HG03196 (cell line): Measurements from ENCODE around the gene HGD.
A peak's percentile ranks its signal among the peaks of the same experiment; 100 is the strongest.
"Not testable (repeated sequence)": the region's sequence is repeated elsewhere in the genome, so short reads cannot be mapped to it uniquely, and the experiment has no call there.

ENCODE experiments used
- ATAC-seq: cut with Tn5 transposase; IDR thresholded peaks from one replicate; pipeline ENCODE4 v1.9.1; 2021; ENCODE audit not compliant: unreplicated experiment

HGD gene

DNA sequence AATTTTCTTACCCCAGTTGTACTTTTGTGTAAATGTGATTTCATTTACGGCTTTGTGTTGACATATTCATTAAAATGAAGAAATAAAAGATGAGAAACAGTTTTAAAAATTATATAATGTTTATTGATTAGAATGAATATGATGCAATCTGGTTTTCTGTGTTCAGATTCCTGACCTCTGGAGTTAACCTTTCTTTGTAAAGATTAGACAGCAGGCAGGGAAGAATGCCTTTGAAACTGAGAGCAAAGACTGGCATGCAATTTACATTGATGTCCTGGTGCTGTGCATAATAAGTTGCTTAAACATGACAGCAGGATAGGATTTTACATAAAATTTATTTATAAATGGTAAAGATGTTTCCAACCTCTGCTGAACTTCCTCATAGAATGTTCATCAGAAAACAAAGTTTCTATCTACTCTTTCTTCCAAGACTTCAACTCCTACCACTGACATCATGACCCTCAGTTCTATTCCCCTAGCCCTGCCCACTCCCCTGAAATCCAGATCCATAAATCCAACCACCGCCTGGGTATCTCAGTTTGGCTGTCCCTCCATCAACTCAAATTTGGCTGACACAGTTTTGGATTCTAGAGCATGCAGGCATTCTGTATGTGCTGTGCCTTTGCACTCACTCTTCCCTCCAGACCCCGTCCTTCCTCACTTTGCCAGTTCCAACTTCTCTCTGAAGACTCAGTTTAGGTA, 1.7 kb downstream of the HGD start:
- ATAC-seq, result no peak

- no peak for ATAC-seq
Observed at GRCh38 chr3:120678984-120679383, 3.1 kb downstream of the HGD start.

- ATAC-seq, result peak; percentile 95
Observed at GRCh38 chr3:120678331-120678947, 3.6 kb downstream of the HGD start.

DNA sequence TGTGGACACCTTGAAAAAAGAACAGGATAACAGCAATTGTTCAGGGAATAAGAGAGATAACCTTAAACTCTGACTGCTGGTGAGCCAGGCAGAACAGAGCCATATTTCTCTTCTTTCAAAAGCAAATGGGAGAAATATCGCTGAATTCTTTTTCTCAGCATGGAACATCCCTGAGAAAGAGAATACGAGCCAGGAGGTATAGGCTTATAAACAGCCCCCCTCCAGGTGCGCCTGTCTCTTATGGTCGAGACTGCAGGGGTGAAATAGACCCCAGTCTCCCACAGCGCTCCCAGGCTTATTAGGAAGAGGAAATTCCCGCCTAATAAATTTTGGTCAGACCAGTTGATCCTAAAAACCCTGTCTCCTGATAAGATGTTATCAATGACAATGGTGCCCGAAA, 4.8 kb downstream of the HGD start:
- not testable (repeated sequence) for ATAC-seq

DNA sequence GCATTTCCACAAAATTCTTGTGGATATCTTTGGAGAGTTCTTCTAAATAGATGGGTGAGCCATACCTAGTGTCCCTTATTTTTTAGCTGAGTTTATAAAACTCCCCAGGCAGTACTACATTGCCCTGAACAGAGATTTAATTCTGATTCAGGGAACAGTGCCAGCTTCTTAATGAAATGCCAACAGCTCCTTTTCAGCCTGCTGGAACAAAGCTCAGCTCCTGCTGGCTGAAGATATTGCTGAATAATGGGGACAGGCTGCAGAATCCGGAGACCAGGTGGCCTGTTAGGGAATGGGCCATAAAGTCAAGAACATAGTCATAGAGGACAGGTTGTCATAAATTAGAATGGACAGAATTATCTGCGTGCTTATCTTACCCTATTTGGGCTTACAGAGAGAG, 8.9 kb downstream of the HGD start:
- ATAC-seq, result no peak

- ATAC-seq, result no peak
Observed at GRCh38 chr3:120670576-120670975, 11.5 kb downstream of the HGD start.

GRCh38 chr3:120664926-120665325, 17.1 kb downstream of the HGD start:
- ATAC-seq, result no peak

- ATAC-seq, result no peak
Observed at GRCh38 chr3:120661945-120662344, 20.1 kb downstream of the HGD start.

DNA sequence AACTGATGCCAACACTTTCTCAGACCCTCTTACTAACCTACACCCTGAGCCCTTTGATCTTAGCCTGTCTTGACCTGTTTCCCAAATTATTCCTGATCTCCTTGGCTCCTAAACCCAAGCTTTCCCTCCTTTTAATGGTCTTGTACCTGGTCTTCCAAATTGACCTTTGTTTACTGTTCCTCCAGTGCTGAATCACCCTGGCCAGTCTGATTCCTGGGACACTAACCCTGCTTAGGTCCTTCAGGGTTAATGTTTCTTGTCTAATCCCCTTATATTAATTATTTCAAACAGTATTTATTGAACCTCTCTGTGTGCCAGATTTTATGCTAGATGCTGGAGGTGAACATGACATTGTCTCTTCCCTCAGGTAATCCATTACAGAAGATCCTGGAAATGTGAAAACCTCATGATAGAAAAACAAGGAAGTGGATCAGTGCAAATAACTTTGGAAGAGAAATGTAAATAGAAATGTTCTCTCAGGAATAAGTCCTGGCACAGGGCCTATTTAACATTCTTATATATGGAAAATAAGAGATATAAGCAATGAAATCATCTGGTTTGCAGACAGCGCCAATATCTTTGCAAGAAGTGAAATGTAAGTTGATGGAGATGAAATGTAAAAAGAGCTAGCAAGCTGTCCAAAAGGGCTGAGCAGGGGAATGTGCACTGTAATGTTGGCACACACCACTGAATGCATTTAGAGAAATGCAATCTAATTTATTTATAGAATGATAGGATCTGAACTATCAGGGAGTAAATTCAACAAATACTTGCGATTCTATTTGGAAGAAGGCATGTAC, 20.7 kb downstream of the HGD start:
- ATAC-seq, result no peak

DNA sequence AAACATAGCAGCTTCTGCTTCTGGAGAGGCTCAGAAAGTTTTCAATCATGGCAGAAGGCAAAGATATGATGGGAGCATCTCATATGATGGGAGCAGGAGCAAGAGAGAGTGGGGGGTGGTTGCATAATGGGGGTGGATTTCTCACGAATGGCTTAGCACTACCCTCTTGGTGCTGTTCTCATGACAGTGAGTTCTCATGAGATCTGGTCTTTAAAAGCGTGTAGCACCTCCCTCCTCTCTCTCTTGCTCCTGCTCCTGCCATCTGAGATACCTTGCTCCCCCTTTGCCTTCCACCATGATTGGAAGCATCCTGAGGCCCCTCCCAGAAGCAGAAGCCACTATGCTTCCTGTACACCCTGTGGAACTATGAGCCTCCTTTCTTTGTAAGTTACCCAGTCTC, 22.2 kb downstream of the HGD start:
- no peak for ATAC-seq

GRCh38 chr3:120659285-120659684, 22.8 kb downstream of the HGD start:
- no peak for ATAC-seq

DNA sequence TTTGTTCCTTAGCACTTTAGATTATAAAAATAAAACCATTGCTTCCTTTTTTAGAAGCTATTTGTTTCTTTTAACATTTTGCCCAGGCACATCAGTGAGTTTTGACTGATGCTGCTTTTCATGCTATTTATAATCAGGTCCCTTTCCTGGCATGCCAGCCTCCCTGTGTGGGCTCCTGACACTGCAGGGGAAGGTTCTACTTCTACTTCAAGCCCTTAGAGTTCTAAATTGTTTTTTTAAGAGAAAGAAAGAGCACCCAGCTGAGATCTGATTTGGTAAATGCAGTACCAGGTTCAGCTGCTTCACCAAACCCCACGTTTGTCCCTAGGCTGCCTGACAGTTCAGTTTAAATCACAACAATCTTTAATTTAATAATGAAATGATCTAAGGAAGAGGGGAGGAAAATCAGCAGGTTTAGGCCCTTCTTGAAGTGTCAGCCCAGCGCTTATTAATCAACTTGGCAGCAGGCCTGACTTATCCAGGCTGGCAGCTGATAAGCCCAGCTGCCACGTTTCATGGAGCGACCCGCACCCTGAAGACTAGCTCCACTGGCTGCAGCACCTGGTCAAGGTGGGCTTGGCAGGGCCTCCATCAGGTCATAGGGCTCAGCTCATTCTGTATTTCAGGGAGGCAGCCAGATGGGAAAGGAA, 29.0 kb downstream of the HGD start:
- ATAC-seq, result no peak

DNA sequence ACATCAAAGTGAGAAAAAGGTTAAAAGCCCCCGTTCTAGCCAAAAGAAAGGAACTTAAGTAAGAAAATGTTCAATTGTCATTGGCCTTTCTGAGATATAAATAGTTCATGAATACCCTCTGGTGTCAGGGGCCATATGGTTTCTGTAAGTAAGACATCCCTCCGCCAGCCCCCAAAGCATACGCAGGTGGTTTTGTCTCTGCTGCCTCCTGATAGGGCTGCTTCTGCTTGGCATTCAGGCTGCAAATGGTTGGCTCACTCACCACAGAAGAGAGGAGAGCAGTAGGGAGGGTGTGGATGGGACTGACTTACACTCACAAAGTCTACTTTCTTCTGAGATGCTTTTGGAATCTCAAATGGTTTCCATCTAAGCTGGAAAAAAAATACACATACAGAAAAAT, 29.8 kb downstream of the HGD start:
- ATAC-seq, result no peak

DNA sequence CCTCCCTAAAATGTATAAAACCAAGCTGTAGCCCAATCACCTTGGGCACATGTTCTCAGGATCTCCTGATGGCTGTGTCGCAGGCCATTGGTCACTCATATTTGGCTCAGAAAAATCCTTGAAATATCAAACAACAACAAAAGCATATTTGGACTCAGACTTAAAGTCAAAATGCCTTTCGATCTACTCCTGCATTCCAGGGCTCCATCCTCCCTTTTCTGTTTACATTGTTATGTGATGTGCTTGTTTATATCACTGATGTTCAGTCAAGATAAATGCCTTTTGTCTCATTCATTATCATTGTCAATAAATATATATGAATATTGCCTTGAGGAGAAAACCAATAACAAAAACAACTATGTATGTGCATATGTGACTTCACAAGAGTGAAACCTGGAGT, 31.7 kb downstream of the HGD start:
- ATAC-seq, result no peak

- no peak for ATAC-seq
Observed at GRCh38 chr3:120649830-120650233, 32.2 kb downstream of the HGD start.

GRCh38 chr3:120648290-120648689, 33.7 kb downstream of the HGD start:
- no peak for ATAC-seq

DNA sequence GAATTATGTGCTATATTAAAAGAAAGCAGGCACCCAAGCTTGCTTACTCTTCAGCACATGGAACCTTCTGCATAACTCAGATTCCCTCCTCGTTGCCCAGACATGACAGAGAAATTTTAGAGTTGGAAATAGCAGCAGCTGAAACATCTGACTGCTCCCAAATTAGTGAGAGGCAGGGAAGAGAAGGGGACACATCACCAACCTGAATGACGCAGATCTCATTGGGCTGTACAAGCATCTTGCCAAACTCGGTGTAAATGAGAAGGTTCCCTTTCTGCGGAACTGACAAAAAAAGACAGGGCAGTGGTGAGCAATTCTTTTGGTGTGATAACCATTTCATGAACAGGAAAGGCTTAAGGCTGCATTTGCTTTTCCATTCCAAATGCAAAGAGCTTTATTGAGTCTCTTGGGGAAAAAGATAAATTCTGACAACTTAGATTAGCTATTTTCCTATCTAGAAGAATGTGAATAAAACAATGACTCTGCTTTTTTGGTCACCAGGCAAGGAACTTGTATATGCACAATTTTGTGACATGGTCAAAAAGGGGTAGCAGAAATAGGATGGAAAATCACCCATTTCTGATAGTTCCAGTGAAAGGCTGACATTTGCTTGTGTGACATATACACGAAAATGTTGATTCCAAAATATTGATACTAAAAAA, 35.1 kb downstream of the HGD start:
- no peak for ATAC-seq

DNA sequence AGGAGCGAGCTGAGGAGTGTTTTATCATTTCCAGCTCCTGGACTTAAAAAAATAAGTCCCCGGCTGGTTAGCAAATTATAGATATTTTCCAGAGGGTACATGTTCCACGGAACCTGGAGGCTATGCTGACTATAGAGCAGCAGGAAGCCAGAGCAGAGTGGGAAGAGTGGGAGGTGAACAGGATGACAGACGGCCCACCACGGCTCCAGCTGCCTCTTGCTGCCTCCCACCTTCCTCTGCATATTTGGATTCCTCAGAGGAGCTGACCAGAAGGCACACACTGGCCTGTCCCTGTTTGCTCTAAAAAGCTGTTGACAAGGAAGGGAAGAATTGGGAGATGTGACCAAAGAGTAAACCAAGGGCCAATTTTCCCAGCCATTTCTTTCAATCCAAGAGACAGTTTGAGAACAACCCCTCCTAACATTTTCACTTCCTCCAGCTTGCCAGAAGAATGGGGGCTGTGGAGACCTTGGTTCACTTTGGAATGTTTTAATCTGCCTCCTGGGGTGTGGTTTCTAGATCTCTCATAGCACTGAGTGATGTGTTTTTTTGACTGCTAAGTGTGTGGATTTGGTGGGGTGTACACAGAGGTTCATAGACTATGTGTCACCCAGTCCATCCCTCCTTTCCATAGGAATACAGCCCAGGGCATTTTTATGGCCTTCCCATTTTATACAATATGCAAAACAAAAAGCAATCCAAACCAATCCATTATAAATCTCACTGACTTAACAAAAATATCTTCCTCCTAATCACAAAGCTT, 36.8 kb downstream of the HGD start:
- ATAC-seq, result no peak

GRCh38 chr3:120642368-120642948, 39.6 kb downstream of the HGD start:
- no peak for ATAC-seq

- no peak for ATAC-seq
Observed at GRCh38 chr3:120641696-120642246, 40.3 kb downstream of the HGD start.
